Progenitor cell of endocrine pancreas (in vitro differentiated cells): ENCODE measurements around the gene ANAPC16. TPM values are rescaled to one million over a fixed set of nuclear protein-coding genes. Genes with fewer than 3 reads are reported as not detected.
"Not testable (repeated sequence)": the region's sequence is repeated elsewhere in the genome, so short reads cannot be mapped to it uniquely, and the experiment has no call there.

ENCODE experiments used
- DNase-seq: peaks from one replicate; pipeline ENCODE4 v3.0.0; 2021; ENCODE audit warnings: low spot score; ENCODE audit not compliant: unreplicated experiment
- H3K27ac Mint-ChIP-seq: 2 replicates; pipeline ENCODE4 v1.8.0; 2021; ENCODE audit warnings: mild to moderate bottlenecking, moderate library complexity, mixed read lengths
- H3K27me3 Mint-ChIP-seq: 2 replicates; pipeline ENCODE4 v1.8.0; 2021; ENCODE audit warnings: mixed read lengths
- H3K36me3 Mint-ChIP-seq: 2 replicates; pipeline ENCODE4 v1.8.0; 2022; ENCODE audit warnings: mixed read lengths; ENCODE audit not compliant: insufficient read depth
- H3K4me1 Mint-ChIP-seq: 2 replicates; pipeline ENCODE4 v1.8.0; 2021; ENCODE audit warnings: low read depth, mixed read lengths
- H3K4me3 Mint-ChIP-seq: 2 replicates; pipeline ENCODE4 v1.8.0; 2021; ENCODE audit warnings: low read depth, mild to moderate bottlenecking, moderate library complexity, mixed read lengths
- H3K9me3 Mint-ChIP-seq: 2 replicates; pipeline ENCODE4 v1.8.0; 2021; ENCODE audit warnings: low read depth, mixed read lengths
- total RNA-seq: library from RNA; stranded (reverse); gene quantifications from 2 replicates; pipeline ENCODE4 v1.2.1, GENCODE V29; 2021
- TF ChIP-seq, protein P1 (sequence below): fragments of 200-600 bp; sonication (generic); IDR thresholded peaks from one replicate; pipeline ENCODE4 v1.5.0; 2021; ENCODE audit warnings: antibody characterized with exemption, mild to moderate bottlenecking; ENCODE audit not compliant: unreplicated experiment

The ANAPC16 gene
- total RNA-seq, 1 donor from 2014 or later: 85.9 TPM

DNA sequence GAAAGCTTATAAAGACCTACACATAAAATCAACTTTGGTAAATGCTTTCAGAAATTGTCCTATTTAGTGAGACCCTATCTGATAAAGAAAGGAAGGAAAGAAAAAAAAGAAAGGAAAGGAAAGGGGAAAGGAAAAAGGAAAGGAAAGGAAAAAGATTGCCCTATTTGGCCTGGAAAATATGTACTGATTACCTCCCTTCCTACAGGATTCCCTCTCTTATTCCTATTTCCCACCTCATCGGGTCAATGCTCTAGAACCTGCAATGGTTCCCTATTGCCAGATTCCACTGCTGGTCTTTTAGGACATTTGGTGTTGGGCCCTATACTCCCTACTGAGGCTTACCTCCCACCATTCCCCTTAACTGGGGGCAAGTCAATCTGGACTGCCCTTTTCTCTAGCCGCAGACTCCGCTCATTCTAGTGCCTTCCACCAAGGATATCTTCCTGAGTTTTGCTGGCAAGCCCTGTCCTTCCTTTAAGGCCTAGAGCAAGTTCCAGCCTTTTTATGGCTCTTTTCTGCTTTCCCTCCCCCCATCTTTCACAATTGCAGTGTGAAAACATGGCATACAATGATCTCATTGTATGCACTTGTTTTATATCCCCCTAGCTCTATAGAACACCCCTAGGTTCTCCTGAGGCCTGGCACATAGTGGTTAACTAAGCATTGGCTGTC is 62.3 kb downstream of the ANAPC16 start:
- DNase-seq: no peak
- Mint-ChIP-seq H3K27me3 (no peaks in the 10 kb centered on the region), H3K27ac (no peak overlapping the region), H3K9me3 (no peaks in the 10 kb centered on the region), H3K4me1 (peaks cover 27% of the 10 kb centered on the region), H3K36me3 (peaks cover 2% of the 10 kb centered on the region), H3K4me3 (no peak overlapping the region)
- TF ChIP-seq, protein P1, sequence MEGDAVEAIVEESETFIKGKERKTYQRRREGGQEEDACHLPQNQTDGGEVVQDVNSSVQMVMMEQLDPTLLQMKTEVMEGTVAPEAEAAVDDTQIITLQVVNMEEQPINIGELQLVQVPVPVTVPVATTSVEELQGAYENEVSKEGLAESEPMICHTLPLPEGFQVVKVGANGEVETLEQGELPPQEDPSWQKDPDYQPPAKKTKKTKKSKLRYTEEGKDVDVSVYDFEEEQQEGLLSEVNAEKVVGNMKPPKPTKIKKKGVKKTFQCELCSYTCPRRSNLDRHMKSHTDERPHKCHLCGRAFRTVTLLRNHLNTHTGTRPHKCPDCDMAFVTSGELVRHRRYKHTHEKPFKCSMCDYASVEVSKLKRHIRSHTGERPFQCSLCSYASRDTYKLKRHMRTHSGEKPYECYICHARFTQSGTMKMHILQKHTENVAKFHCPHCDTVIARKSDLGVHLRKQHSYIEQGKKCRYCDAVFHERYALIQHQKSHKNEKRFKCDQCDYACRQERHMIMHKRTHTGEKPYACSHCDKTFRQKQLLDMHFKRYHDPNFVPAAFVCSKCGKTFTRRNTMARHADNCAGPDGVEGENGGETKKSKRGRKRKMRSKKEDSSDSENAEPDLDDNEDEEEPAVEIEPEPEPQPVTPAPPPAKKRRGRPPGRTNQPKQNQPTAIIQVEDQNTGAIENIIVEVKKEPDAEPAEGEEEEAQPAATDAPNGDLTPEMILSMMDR: no peak

DNA sequence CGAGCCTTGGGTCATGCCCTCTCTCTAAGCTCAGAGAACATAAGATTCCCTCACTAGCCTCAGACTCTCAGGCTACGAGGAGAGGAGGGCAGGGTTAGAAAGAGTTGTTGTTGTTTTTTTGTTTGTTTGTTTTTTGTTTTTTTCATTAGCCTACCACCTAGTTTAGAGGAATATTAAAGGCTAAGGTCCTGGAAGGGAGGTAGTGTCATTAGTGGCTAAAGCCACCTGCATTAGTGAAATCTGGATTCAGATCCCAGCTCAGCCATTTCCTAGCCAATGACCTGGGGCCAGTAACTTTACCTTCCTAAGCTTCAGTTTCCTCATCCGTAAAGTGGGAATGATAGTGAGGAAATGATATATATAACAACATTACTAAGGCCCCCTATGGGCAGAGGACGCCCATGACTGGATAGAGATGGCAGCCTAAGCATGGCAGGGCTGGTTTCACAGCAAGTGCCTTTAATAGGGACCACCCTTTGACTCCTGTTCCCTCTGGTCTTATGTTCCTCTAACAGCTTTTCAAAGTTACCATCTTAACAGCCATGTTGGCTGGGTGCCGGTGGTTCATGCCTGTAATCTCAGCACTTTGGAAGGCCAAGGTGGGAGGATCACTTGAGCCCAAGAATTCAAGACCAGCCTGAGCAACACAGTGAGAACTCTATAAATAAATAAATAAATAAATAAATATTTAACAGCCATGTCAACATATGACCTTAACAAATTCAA is 63.0 kb downstream of the ANAPC16 start:
- Mint-ChIP-seq H3K4me1 (peaks cover 26% of the 10 kb centered on the region), H3K36me3 (peaks cover 2% of the 10 kb centered on the region), H3K27me3 (no peaks in the 10 kb centered on the region), H3K4me3 (no peak overlapping the region), H3K27ac (no peak overlapping the region), H3K9me3 (no peaks in the 10 kb centered on the region)
- DNase-seq: no peak
- TF ChIP-seq, protein P1: no peak

DNA sequence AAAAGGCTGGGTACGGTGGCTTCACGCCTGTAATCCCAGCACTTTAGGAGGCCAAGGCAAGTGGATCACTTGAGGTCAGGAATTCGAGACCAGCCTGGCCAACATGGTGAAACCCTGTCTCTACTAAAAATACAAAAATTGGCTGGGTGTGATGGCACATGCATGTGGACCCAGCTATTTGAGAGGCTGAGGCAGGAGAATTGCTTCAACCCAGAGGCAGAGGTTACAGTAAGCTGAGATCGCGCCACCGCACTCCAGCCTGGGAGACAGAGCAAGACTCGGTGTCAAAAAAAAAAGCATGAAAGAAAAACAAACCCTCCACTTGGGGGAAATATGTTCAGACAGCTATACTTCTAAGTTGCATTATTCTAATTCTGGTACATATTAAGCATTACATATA is 63.8 kb downstream of the ANAPC16 start:
- not testable (repeated sequence) for H3K27me3 Mint-ChIP-seq, DNase-seq, H3K9me3 Mint-ChIP-seq, H3K4me3 Mint-ChIP-seq, H3K27ac Mint-ChIP-seq, H3K36me3 Mint-ChIP-seq
- peaks cover 26% of the 10 kb centered on the region for H3K4me1 Mint-ChIP-seq

DNA sequence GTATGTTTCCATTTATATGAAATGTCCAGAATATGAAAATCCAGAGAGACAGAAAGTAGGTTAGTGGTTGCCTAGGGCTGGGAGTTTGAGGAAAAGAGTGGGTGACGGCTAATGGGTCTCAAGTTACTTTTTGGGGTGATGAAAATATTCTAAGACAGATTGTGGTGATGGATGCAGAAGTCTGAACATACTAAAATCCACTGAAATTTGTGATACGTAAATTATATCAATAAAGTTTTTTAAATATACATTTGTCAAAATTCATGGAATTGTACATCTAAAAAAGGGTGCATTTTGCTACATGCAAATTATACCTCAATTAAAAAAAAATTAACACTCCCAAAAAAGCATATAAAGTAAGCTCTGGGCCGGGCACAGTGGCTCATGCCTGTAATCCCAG is 67.3 kb downstream of the ANAPC16 start:
- no peak for DNase-seq

More for the DNA sequence above, 67.3 kb downstream of the ANAPC16 start:
- Mint-ChIP-seq H3K27ac (no peak overlapping the region), H3K36me3 (no peaks in the 10 kb centered on the region), H3K9me3 (no peaks in the 10 kb centered on the region), H3K4me3 (no peak overlapping the region), H3K27me3 (peaks cover 3% of the 10 kb centered on the region), H3K4me1 (peaks cover 4% of the 10 kb centered on the region)
- TF ChIP-seq, protein P1: no peak

Other genes starting within 250 kb of the ANAPC16 start
- gene SPOCK2, start 127.5 kb upstream of the ANAPC16 start, total RNA-seq: 47.7 and 49.1 TPM in 2 replicates
- gene ASCC1, start 264 bp downstream of the ANAPC16 start, total RNA-seq: 40.0 and 42.2 TPM in 2 replicates
- 36.9 and 49.7 TPM in 2 replicates for gene DDIT4, start 57.9 kb downstream of the ANAPC16 start, total RNA-seq
- 33.2 and 34.7 TPM in 2 replicates for gene DNAJB12, start 138.9 kb downstream of the ANAPC16 start, total RNA-seq